H4 (cell line): ENCODE data around the gene KLK4. TPM values are rescaled to one million over a fixed set of nuclear protein-coding genes. Genes with fewer than 3 reads are reported as not detected.

Source experiments
- DNase-seq: peaks from one replicate; pipeline ENCODE4 v3.0.0-alpha.2; 2015; ENCODE audit warnings: low spot score
- total RNA-seq: library from RNA; depleted of rRNA; stranded (reverse); fragments of >200 nt; shearing (Covaris generic); gene quantifications from 2 replicates; pipeline ENCODE4 v1.2.3, GENCODE V29; 2014; rRNA removed

Gene KLK4
- total RNA-seq, 1 experiment from 2014 or later = not detected

DNA sequence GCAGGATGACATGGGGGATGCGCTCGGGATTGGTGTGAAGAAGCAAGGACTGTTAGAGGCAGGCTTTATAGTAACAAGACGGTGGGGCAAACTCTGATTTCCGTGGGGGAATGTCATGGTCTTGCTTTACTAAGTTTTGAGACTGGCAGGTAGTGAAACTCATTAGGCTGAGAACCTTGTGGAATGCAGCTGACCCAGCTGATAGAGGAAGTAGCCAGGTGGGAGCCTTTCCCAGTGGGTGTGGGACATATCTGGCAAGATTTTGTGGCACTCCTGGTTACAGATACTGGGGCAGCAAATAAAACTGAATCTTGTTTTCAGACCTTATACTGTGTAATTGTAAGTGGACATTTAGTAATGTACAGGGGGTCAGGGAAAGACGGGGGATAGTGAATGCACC, 31.0 kb downstream of the KLK4 start:
- no peak for DNase-seq

DNA sequence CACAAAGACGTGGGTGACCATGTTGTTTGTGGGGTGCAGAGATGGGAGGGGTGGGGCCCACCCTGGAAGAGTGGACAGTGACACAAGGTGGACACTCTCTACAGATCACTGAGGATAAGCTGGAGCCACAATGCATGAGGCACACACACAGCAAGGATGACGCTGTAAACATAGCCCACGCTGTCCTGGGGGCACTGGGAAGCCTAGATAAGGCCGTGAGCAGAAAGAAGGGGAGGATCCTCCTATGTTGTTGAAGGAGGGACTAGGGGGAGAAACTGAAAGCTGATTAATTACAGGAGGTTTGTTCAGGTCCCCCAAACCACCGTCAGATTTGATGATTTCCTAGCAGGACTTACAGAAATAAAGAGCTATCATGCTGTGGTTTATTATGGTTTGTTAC, 32.3 kb downstream of the KLK4 start:
- DNase-seq = no peak

DNA sequence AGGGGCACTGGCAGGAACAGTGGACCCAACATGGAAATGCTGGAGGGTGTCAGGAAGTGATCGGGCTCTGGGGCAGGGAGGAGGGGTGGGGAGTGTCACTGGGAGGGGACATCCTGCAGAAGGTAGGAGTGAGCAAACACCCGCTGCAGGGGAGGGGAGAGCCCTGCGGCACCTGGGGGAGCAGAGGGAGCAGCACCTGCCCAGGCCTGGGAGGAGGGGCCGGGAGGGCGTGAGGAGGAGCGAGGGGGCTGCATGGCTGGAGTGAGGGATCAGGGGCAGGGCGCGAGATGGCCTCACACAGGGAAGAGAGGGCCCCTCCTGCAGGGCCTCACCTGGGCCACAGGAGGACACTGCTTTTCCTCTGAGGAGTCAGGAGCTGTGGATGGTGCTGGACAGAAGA, 33.9 kb downstream of the KLK4 start:
- DNase-seq = no peak

DNA sequence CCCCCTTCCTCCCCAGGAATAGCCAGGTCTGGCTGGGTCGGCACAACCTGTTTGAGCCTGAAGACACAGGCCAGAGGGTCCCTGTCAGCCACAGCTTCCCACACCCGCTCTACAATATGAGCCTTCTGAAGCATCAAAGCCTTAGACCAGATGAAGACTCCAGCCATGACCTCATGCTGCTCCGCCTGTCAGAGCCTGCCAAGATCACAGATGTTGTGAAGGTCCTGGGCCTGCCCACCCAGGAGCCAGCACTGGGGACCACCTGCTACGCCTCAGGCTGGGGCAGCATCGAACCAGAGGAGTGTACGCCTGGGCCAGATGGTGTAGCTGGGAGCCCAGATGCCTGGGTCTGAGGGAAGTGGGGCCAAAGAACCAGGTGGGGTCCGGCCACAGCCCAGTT, 34.7 kb downstream of the KLK4 start:
- DNase-seq = no peak

DNA sequence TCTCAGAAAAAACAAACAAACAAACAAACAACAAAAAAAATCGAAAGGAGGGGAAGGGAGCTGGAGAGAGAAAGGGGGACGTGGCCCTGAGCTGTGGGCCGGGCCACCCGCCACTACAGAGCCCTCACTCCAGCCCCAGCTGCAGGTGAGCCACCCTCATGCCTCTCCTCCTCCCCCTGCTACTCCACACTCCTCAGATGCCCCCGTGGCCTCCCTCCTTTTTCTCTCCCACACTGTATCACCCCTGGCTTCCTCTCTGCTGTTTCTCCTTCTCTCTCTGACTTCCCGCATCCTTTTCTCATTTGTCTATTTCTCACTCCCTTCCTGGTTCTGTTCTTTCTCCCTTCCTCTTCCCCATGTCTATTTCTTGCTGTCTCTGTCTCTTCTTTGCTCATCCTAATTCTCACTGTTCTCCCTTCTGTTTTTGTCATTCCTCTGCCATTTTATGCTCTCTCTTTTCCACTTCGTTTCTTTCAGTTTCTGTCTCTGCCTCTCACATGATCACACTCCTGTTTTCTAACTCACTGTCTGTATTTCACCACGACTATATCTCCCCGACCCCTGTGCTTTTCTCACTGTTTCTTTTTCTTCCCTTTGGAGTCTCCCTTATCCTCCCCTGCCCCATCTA, 35.3 kb downstream of the KLK4 start:
- no peak for DNase-seq

DNA sequence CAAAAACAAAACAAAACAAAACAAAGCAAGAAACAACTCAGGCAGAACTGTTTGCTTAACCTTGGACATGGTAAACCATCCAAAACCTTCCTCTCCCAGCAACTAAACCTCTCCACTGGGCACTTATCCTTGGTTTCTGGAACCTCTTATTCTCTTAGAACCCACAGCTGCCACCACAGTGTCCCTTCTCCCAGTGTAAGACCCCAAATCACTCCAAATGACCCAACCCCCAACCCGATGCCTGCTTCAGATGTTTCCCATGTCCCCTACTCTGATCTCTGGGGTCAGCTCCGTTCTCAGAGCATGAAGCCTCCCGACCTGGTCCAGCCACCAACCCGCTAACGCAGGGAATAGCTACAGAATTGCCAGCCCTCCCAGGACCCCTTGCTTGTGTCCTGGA, 37.0 kb downstream of the KLK4 start:
- DNase-seq = no peak

DNA sequence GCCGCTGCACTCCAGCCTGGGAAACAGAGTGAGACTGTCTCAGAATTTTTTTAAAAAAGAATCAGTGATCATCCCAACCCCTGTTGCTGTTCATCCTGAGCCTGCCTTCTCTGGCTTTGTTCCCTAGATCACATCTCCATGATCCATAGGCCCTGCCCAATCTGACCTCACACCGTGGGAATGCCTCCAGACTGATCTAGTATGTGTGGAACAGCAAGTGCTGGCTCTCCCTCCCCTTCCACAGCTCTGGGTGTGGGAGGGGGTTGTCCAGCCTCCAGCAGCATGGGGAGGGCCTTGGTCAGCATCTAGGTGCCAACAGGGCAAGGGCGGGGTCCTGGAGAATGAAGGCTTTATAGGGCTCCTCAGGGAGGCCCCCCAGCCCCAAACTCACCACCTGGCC, 38.1 kb downstream of the KLK4 start, which contains the start of gene KLK2:
Gene KLK2 (plus strand): TSS at position 384 of the 400 bp plus-strand sequence. CDS start 35 bp downstream, outside the sequence.
- no peak for DNase-seq

DNA sequence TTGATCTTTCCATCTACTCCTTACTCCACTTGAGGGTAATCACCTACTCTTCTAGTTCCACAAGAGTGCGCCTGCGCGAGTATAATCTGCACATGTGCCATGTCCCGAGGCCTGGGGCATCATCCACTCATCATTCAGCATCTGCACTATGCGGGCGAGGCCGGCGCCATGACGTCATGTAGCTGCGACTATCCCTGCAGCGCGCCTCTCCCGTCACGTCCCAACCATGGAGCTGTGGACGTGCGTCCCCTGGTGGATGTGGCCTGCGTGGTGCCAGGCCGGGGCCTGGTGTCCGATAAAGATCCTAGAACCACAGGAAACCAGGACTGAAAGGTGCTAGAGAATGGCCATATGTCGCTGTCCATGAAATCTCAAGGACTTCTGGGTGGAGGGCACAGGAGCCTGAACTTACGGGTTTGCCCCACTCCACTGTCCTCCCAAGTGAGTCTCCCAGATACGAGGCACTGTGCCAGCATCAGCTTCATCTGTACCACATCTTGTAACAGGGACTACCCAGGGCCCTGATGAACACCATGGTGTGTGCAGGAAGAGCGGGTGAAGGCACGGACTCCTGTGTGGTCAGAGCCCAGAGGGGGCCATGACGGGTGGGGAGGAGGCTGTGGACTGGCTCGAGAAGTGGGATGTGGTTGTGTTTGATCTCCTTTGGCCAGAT, 40.6 kb downstream of the KLK4 start:
- DNase-seq = no peak

DNA sequence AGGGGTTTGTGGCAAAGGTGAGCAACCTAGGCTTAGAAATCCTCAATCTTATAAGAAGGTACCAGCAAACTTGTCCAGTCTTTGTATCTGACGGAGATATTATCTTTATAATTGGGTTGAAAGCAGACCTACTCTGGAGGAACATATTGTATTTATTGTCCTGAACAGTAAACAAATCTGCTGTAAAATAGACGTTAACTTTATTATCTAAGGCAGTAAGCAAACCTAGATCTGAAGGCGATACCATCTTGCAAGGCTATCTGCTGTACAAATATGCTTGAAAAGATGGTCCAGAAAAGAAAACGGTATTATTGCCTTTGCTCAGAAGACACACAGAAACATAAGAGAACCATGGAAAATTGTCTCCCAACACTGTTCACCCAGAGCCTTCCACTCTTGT, 41.7 kb downstream of the KLK4 start:
- no peak for DNase-seq

DNA sequence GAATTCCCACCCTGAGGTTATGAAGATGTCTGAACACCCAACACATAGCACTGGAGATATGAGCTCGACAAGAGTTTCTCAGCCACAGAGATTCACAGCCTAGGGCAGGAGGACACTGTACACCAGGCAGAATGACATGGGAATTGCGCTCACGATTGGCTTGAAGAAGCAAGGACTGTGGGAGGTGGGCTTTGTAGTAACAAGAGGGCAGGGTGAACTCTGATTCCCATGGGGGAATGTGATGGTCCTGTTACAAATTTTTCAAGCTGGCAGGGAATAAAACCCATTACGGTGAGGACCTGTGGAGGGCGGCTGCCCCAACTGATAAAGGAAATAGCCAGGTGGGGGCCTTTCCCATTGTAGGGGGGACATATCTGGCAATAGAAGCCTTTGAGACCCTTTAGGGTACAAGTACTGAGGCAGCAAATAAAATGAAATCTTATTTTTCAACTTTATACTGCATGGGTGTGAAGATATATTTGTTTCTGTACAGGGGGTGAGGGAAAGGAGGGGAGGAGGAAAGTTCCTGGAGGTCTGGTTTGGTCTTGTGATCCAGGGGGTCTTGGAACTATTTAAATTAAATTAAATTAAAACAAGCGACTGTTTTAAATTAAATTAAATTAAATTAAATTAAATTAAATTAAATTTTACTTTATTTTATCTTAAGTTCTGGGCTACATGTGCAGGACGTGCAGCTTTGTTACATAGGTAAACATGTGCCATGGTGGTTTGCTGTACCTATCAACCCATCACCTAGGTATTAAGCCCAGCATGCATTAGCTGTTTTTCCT, 49.5 kb downstream of the KLK4 start:
- no peak for DNase-seq

DNA sequence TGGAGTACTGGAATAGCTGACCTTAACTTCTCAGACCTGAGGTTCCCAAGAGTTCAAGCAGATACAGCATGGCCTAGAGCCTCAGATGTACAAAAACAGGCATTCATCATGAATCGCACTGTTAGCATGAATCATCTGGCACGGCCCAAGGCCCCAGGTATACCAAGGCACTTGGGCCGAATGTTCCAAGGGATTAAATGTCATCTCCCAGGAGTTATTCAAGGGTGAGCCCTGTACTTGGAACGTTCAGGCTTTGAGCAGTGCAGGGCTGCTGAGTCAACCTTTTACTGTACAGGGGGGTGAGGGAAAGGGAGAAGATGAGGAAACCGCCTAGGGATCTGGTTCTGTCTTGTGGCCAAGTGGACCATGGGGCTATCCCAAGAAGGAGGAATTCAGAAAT, 50.2 kb downstream of the KLK4 start:
- no peak for DNase-seq

DNA sequence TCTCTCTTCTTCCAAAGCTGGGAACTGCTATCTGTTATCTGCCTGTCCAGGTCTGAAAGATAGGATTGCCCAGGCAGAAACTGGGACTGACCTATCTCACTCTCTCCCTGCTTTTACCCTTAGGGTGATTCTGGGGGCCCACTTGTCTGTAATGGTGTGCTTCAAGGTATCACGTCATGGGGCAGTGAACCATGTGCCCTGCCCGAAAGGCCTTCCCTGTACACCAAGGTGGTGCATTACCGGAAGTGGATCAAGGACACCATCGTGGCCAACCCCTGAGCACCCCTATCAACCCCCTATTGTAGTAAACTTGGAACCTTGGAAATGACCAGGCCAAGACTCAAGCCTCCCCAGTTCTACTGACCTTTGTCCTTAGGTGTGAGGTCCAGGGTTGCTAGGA, 51.3 kb downstream of the KLK4 start:
- DNase-seq = no peak

DNA sequence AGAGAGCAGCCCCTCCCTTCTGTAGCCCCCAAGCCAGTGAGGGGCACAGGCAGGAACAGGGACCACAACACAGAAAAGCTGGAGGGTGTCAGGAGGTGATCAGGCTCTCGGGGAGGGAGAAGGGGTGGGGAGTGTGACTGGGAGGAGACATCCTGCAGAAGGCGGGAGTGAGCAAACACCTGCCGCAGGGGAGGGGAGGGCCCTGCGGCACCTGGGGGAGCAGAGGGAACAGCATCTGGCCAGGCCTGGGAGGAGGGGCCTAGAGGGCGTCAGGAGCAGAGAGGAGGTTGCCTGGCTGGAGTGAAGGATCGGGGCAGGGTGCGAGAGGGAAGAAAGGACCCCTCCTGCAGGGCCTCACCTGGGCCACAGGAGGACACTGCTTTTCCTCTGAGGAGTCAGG, 52.3 kb downstream of the KLK4 start:
- DNase-seq = no peak

DNA sequence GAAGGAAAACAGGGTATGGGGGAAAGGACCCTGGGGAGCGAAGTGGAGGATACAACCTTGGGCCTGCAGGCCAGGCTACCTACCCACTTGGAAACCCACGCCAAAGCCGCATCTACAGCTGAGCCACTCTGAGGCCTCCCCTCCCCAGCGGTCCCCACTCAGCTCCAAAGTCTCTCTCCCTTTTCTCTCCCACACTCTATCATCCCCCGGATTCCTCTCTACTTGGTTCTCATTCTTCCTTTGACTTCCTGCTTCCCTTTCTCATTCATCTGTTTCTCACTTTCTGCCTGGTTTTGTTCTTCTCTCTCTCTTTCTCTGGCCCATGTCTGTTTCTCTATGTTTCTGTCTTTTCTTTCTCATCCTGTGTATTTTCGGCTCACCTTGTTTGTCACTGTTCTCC, 53.8 kb downstream of the KLK4 start:
- DNase-seq = no peak

Other genes with a start within 250 kb of the KLK4 start
- gene SHANK1, start 191.6 kb downstream of the KLK4 start, total RNA-seq = 0.68 and 2.2 TPM in 2 replicates
- gene CLEC11A, start 188.0 kb downstream of the KLK4 start, total RNA-seq = 0.45 and 4.6 TPM in 2 replicates
- gene GPR32, start 140.9 kb downstream of the KLK4 start, total RNA-seq = not detected in 2 replicates
- gene ACP4, start 121.0 kb downstream of the KLK4 start, total RNA-seq = not detected in 2 replicates
- not detected in 2 replicates for gene KLK1, start 87.6 kb downstream of the KLK4 start, total RNA-seq
- not detected in 2 replicates for gene KLK15, start 77.8 kb downstream of the KLK4 start, total RNA-seq
- not detected in 2 replicates for gene KLK3, start 56.5 kb downstream of the KLK4 start, total RNA-seq
- not detected in 2 replicates for gene KLK2, start 38.0 kb downstream of the KLK4 start, total RNA-seq
- 0.64 TPM in 1 of 2 replicates, not detected in the other for gene KLK5, start 41.6 kb upstream of the KLK4 start, total RNA-seq
- not detected in 2 replicates for gene KLK6, start 58.2 kb upstream of the KLK4 start, total RNA-seq
- gene KLK7, start 72.5 kb upstream of the KLK4 start, total RNA-seq = not detected in 2 replicates
- not detected in 2 replicates for gene KLK8, start 90.2 kb upstream of the KLK4 start, total RNA-seq
- not detected in 2 replicates for gene KLK10, start 108.3 kb upstream of the KLK4 start, total RNA-seq
- not detected in 2 replicates for gene KLK11, start 115.2 kb upstream of the KLK4 start, total RNA-seq
- gene KLK12, start 123.6 kb upstream of the KLK4 start, total RNA-seq = not detected in 2 replicates
- not detected in 2 replicates for gene KLK13, start 153.7 kb upstream of the KLK4 start, total RNA-seq
- gene KLK14, start 171.5 kb upstream of the KLK4 start, total RNA-seq = not detected in 2 replicates
- 2.8 and 6.0 TPM in 2 replicates for gene CTU1, start 197.0 kb upstream of the KLK4 start, total RNA-seq
- not detected in 2 replicates for gene SIGLEC9, start 213.5 kb upstream of the KLK4 start, total RNA-seq
- not detected in 2 replicates for gene SIGLEC7, start 230.9 kb upstream of the KLK4 start, total RNA-seq